ENCODE measurements around the gene EFNB2.

EFNB2 gene

DNA sequence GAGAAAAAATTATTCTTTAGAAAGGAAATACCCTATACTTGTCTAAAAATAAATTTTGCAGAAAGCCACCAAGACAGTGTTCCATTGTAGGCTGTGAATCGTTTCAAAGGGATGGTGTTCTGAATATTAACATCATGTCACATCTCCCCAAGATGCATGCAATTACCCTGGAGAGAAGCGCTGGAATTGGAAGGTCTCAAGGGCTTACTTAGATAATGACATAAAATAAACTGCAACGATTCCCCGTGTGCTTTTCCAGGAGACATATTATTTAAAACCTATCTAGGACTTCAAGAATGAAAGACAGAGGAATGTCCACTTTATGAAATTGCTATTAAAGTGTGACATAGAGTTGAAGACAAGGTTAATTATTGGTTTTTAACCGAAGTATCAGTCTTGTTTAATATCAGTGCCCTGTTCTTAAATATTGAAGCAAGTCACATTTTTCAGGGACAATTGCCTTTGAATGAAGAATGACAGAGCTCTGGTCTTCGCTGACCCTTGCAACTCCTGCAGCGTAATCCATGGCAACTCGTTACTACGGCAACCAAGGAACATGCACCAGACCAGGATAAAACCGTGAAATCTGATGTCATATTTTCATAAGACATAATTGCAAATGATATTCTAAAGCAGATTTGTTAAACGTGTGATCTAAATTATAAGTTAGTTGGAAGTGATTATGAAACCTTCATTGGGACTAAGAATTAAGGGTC, 91.7 kb downstream of the EFNB2 start:
- no peak for DNase-seq

DNA sequence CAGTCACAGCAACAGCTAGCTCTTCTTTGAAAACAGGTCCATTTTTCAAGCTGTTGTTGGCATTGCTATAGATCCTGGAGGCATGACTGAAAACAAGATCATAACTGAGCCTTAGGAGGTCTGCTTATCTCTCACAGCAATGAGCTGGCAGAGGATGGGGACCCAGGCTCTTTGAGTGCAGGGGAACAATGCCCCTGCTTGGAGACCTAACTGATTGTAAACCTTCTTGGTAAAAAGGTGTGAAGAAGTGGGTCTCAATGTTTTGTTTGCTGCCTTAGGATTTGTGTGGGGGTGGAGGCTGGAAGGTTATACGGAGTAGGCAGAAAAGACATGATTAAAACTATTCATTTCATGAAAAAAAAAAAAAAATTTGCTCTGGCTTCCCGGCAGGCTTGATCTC, 94.6 kb downstream of the EFNB2 start:
- DNase-seq: no peak
